Ishikawa (cell line): ENCODE measurements around the gene DHRS1.

Experiments
- CREB1 ChIP-seq: IDR thresholded peaks from 2 replicates; pipeline ENCODE4 v1.6.1; 2012; ENCODE audit warnings: low read depth
- EGR1 ChIP-seq: IDR thresholded peaks from 2 replicates; pipeline ENCODE4 v1.6.1; 2012
- EP300 ChIP-seq: IDR thresholded peaks from 2 replicates; pipeline ENCODE4 v1.6.1; 2012; ENCODE audit warnings: borderline replicate concordance
- FOXM1 ChIP-seq: IDR thresholded peaks from 2 replicates; pipeline ENCODE4 v1.6.1; 2012; ENCODE audit warnings: low read depth, borderline replicate concordance
- MAX ChIP-seq: IDR thresholded peaks from 2 replicates; pipeline ENCODE4 v1.6.1; 2012
- RAD21 ChIP-seq: IDR thresholded peaks from 2 replicates; pipeline ENCODE4 v1.6.1; 2012; ENCODE audit warnings: low read depth
- REST ChIP-seq: IDR thresholded peaks from 2 replicates; pipeline ENCODE4 v1.6.1; 2012; ENCODE audit warnings: low read depth, mild to moderate bottlenecking
- TAF1 ChIP-seq: IDR thresholded peaks from 2 replicates; pipeline ENCODE4 v1.6.1; 2012; ENCODE audit warnings: low read depth, mild to moderate bottlenecking
- TCF12 ChIP-seq: IDR thresholded peaks from 2 replicates; pipeline ENCODE4 v1.6.1; 2012; ENCODE audit warnings: low read depth
- YY1 ChIP-seq: IDR thresholded peaks from 2 replicates; pipeline ENCODE4 v1.6.1; 2012; ENCODE audit warnings: low read depth
- ZBTB7A ChIP-seq: IDR thresholded peaks from 2 replicates; pipeline ENCODE4 v1.6.1; 2012; ENCODE audit warnings: low read depth

GRCh38 chr14:24260780-24261157 is 38.8 kb downstream of the DHRS1 start:
- TF ChIP-seq REST: no peak
- no peak for TF ChIP-seq FOXM1
- no peak for TF ChIP-seq EP300
- TF ChIP-seq CREB1: no peak
- no peak for TF ChIP-seq EGR1
- no peak for TF ChIP-seq MAX
- no peak for TF ChIP-seq YY1
- TF ChIP-seq ZBTB7A: no peak
- TF ChIP-seq RAD21: no peak
- TF ChIP-seq TCF12: no peak
- no peak for TF ChIP-seq TAF1
